A549 (cell line): ENCODE results near the gene SLC28A3.

Experiments used
- EP300 ChIP-seq, 2 experiments: fragments of >200 bp; sonication (Bioruptor Twin); formaldehyde crosslinking; IDR thresholded peaks; 2 replicates in 1 of 2; 3 replicates in 1 of 2; pipeline ENCODE4 v1.6.1; 2016 to 2017
- HOXA7 ChIP-seq: fragments of 250-450 bp; sonication (Bioruptor Pico); IDR thresholded peaks from 2 replicates; pipeline ENCODE4 v1.5.0; 2020; ENCODE audit warnings: mild to moderate bottlenecking, moderate library complexity
- MAX ChIP-seq: IDR thresholded peaks from 2 replicates; pipeline ENCODE4 v1.6.1; 2012
- TF ChIP-seq, protein P1 (sequence below): fragments of >200 bp; sonication (Bioruptor Twin); formaldehyde crosslinking; IDR thresholded peaks from 3 replicates; pipeline ENCODE4 v1.5.1; 2016

GRCh38 chr9:84254972-84255371 is 85.6 kb downstream of the SLC28A3 start:
- no peak for TF ChIP-seq EP300 (IDR thresholded peaks at IDR 0.05)
- TF ChIP-seq MAX: no peak
- TF ChIP-seq, protein P1, sequence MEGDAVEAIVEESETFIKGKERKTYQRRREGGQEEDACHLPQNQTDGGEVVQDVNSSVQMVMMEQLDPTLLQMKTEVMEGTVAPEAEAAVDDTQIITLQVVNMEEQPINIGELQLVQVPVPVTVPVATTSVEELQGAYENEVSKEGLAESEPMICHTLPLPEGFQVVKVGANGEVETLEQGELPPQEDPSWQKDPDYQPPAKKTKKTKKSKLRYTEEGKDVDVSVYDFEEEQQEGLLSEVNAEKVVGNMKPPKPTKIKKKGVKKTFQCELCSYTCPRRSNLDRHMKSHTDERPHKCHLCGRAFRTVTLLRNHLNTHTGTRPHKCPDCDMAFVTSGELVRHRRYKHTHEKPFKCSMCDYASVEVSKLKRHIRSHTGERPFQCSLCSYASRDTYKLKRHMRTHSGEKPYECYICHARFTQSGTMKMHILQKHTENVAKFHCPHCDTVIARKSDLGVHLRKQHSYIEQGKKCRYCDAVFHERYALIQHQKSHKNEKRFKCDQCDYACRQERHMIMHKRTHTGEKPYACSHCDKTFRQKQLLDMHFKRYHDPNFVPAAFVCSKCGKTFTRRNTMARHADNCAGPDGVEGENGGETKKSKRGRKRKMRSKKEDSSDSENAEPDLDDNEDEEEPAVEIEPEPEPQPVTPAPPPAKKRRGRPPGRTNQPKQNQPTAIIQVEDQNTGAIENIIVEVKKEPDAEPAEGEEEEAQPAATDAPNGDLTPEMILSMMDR: no peak
- no peak for TF ChIP-seq HOXA7 (CRISPR knock-in tag)
